ENCODE data around the gene HSPB8. TPM values are rescaled to one million over a fixed set of nuclear protein-coding genes. Genes with fewer than 3 reads are reported as not detected.

Gene HSPB8
- total RNA-seq, 2 experiments from 2014 or later = not detected

GRCh38 chr12:119206348-119207062 is 27.8 kb downstream of the HSPB8 start:
- Mint-ChIP-seq H3K27ac (no peak overlapping the region), H3K4me1 (ENCODE audit: low read depth) (no peaks in the 10 kb centered on the region), H3K9me3 (no peaks in the 10 kb centered on the region), H3K4me3 (no peak overlapping the region), H3K36me3 (ENCODE audit: low read depth) (no peaks in the 10 kb centered on the region), H3K27me3 (no peaks in the 10 kb centered on the region)
- intact Hi-C loops (cut with DNase I, micrococcal nuclease) = no loop called here
- Histone ChIP-seq H3K4me1 (ENCODE audit: insufficient read depth, low read length) (no peaks in the 10 kb centered on the region), H3K36me3 (ENCODE audit: insufficient read depth, low read length) (no peaks in the 10 kb centered on the region), H3K27me3 (ENCODE audit: control insufficient read depth in 1 of 2, insufficient read depth in 2 of 2, low read length in 2 of 2) (no peaks in the 10 kb centered on the region), H3K9me3 (ENCODE audit: control insufficient read depth in 1 of 2, insufficient read depth in 1 of 2, low read length in 2 of 2) (peaks cover 0 to 5% of the 10 kb centered on the region in 2 experiments), H3K4me3 (ENCODE audit: low read length) (no peak overlapping the region), H3K27ac (ENCODE audit: low read depth in 1 of 2, low read length in 2 of 2) (no peak overlapping the region)
- POLR2A ChIA-PET = no interaction called here
- CTCF ChIA-PET = no interaction called here
- ATAC-seq (ENCODE audit: poor library complexity) = no peak
- TF ChIP-seq CTCF (IDR thresholded peaks at IDR 0.05) = no peak
- DNase-seq = no peak

GRCh38 chr12:119207063-119207560 is 28.4 kb downstream of the HSPB8 start:
- Mint-ChIP-seq H3K36me3 (ENCODE audit: low read depth) (no peaks in the 10 kb centered on the region), H3K27me3 (no peaks in the 10 kb centered on the region), H3K4me3 (no peak overlapping the region), H3K9me3 (no peaks in the 10 kb centered on the region), H3K27ac (no peak overlapping the region), H3K4me1 (ENCODE audit: low read depth) (no peaks in the 10 kb centered on the region)
- no peaks in the 10 kb centered on the region for H3K27me3 ChIP-seq (ENCODE audit: control insufficient read depth in 1 of 2, insufficient read depth in 2 of 2, low read length in 2 of 2)
- DNase-seq (no peak), ATAC-seq (ENCODE audit: poor library complexity) (no peak)
- no peak overlapping the region for H3K4me3 ChIP-seq (ENCODE audit: low read length)
- H3K4me1 ChIP-seq (ENCODE audit: insufficient read depth, low read length) = no peaks in the 10 kb centered on the region
- H3K36me3 ChIP-seq (ENCODE audit: insufficient read depth, low read length) = no peaks in the 10 kb centered on the region
- H3K27ac ChIP-seq (ENCODE audit: low read depth in 1 of 2, low read length in 2 of 2) = no peak overlapping the region
- TF ChIP-seq CTCF (IDR thresholded peaks at IDR 0.05) = no peak
- ChIA-PET CTCF (no interaction called here), POLR2A (no interaction called here)
- intact Hi-C loops (cut with DNase I, micrococcal nuclease) = no loop called here
- H3K9me3 ChIP-seq (ENCODE audit: control insufficient read depth in 1 of 2, insufficient read depth in 1 of 2, low read length in 2 of 2) = peaks cover 0 to 9% of the 10 kb centered on the region in 2 experiments

GRCh38 chr12:119208626-119209061 is 29.9 kb downstream of the HSPB8 start:
- no peak for ATAC-seq (ENCODE audit: poor library complexity)
- Mint-ChIP-seq H3K27me3 (no peaks in the 10 kb centered on the region), H3K9me3 (no peaks in the 10 kb centered on the region), H3K36me3 (ENCODE audit: low read depth) (no peaks in the 10 kb centered on the region), H3K27ac (no peak overlapping the region), H3K4me1 (ENCODE audit: low read depth) (no peaks in the 10 kb centered on the region), H3K4me3 (no peak overlapping the region)
- Histone ChIP-seq H3K9me3 (ENCODE audit: control insufficient read depth in 1 of 2, insufficient read depth in 1 of 2, low read length in 2 of 2) (peaks cover 0 to 10% of the 10 kb centered on the region in 2 experiments), H3K36me3 (ENCODE audit: insufficient read depth, low read length) (no peaks in the 10 kb centered on the region), H3K4me3 (ENCODE audit: low read length) (no peak overlapping the region), H3K4me1 (ENCODE audit: insufficient read depth, low read length) (no peaks in the 10 kb centered on the region), H3K27ac (ENCODE audit: low read depth in 1 of 2, low read length in 2 of 2) (no peak overlapping the region), H3K27me3 (ENCODE audit: control insufficient read depth in 1 of 2, insufficient read depth in 2 of 2, low read length in 2 of 2) (no peaks in the 10 kb centered on the region)
- CTCF ChIA-PET = no interaction called here
- DNase-seq = no peak
- intact Hi-C loops (cut with DNase I, micrococcal nuclease) = no loop called here
- POLR2A ChIA-PET = no interaction called here
- no peak for TF ChIP-seq CTCF (IDR thresholded peaks at IDR 0.05)
